Ovary (tissue), 3 donors: Measurements from ENCODE around the gene DYNC1H1.

Source experiments
- EP300 ChIP-seq: sonication (generic); formaldehyde crosslinking; IDR thresholded peaks from one replicate; pipeline ENCODE4 v1.6.1; 2017; ENCODE audit warnings: antibody characterized with exemption
- TF ChIP-seq, protein P1 (sequence below), 3 donors: fragments of 450-650 bp in 2 of 3; fragments of 200-600 bp in 1 of 3; IDR thresholded peaks; one replicate each; pipeline versions ENCODE4 v1.5.1 to v1.8.0; 2016 to 2022; ENCODE audit warnings: antibody characterized with exemption in 3 of 3, mild to moderate bottlenecking in 1 of 3
- donor health status: DM: no; HTN: no; CAD: no.

- TF ChIP-seq, protein P1, sequence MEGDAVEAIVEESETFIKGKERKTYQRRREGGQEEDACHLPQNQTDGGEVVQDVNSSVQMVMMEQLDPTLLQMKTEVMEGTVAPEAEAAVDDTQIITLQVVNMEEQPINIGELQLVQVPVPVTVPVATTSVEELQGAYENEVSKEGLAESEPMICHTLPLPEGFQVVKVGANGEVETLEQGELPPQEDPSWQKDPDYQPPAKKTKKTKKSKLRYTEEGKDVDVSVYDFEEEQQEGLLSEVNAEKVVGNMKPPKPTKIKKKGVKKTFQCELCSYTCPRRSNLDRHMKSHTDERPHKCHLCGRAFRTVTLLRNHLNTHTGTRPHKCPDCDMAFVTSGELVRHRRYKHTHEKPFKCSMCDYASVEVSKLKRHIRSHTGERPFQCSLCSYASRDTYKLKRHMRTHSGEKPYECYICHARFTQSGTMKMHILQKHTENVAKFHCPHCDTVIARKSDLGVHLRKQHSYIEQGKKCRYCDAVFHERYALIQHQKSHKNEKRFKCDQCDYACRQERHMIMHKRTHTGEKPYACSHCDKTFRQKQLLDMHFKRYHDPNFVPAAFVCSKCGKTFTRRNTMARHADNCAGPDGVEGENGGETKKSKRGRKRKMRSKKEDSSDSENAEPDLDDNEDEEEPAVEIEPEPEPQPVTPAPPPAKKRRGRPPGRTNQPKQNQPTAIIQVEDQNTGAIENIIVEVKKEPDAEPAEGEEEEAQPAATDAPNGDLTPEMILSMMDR (IDR thresholded peaks at IDR 0.05): no peak
- no peak for TF ChIP-seq EP300
Observed at GRCh38 chr14:102027951-102028350, 63.6 kb downstream of the DYNC1H1 start.
